Activated CD4-positive, alpha-beta T cell treated with anti-CD3 and anti-CD28 coated beads, Interleukin-2, amount 10 ng/mL, durations not matched to agents 24 days and 14 days (primary cell): Measurements from ENCODE around the gene ATP8A1. TPM values are rescaled to one million over a fixed set of nuclear protein-coding genes. Genes with fewer than 3 reads are reported as not detected.
"Not testable (repeated sequence)": the region's sequence is repeated elsewhere in the genome, so short reads cannot be mapped to it uniquely, and the experiment has no call there.

ENCODE experiments used
- DNase-seq: peaks from one replicate; pipeline ENCODE4 v3.0.0; 2022
- H3K27ac Mint-ChIP-seq: one replicate; pipeline ENCODE4 v1.8.0; 2022; ENCODE audit warnings: mild to moderate bottlenecking, mixed read lengths
- H3K27me3 Mint-ChIP-seq: one replicate; pipeline ENCODE4 v1.8.0; 2022; ENCODE audit warnings: mixed read lengths
- H3K36me3 Mint-ChIP-seq: one replicate; pipeline ENCODE4 v1.8.0; 2022; ENCODE audit warnings: low read depth, mild to moderate bottlenecking, mixed read lengths
- H3K4me1 Mint-ChIP-seq: one replicate; pipeline ENCODE4 v1.8.0; 2021; ENCODE audit warnings: mixed read lengths
- H3K4me3 Mint-ChIP-seq: one replicate; pipeline ENCODE4 v1.8.0; 2022; ENCODE audit warnings: mild to moderate bottlenecking, moderate library complexity, mixed read lengths
- H3K9me3 Mint-ChIP-seq: one replicate; pipeline ENCODE4 v1.8.0; 2021; ENCODE audit warnings: mixed read lengths
- intact Hi-C: fragments of 100-400 bp; cut with micrococcal nuclease; formaldehyde crosslinking; loops from one replicate; pipeline ENCODE4 v1.15.1; 2023
- total RNA-seq: library from RNA; stranded (reverse); gene quantifications from 2 replicates; pipeline ENCODE4 v1.2.3, GENCODE V29; 2022

The ATP8A1 gene
- total RNA-seq, 1 donor from 2014 or later: 24.3 TPM

- H3K9me3 Mint-ChIP-seq: peaks cover 6% of the 10 kb centered on the region
- no peak for DNase-seq
- peaks cover under 1% of the 10 kb centered on the region for H3K4me1 Mint-ChIP-seq
- peaks cover 24% of the 10 kb centered on the region for H3K36me3 Mint-ChIP-seq
- H3K4me3 Mint-ChIP-seq: no peak overlapping the region
- H3K27me3 Mint-ChIP-seq: no peaks in the 10 kb centered on the region
- H3K27ac Mint-ChIP-seq: no peak overlapping the region
- intact Hi-C loops: no loop called here
Observed at GRCh38 chr4:42466273-42466844, 190.5 kb downstream of the ATP8A1 start.

- intact Hi-C loops: no loop called here
- no peak for DNase-seq
- H3K9me3 Mint-ChIP-seq: peaks cover 7% of the 10 kb centered on the region
- H3K4me1 Mint-ChIP-seq: peaks cover 2% of the 10 kb centered on the region
- H3K36me3 Mint-ChIP-seq: peaks cover 29% of the 10 kb centered on the region
- H3K27ac Mint-ChIP-seq: no peak overlapping the region
- no peaks in the 10 kb centered on the region for H3K27me3 Mint-ChIP-seq
- no peak overlapping the region for H3K4me3 Mint-ChIP-seq
Observed at GRCh38 chr4:42464550-42465094, 192.3 kb downstream of the ATP8A1 start.

- DNase-seq, H3K4me3 Mint-ChIP-seq, H3K9me3 Mint-ChIP-seq, H3K4me1 Mint-ChIP-seq, H3K27ac Mint-ChIP-seq, H3K27me3 Mint-ChIP-seq, intact Hi-C loops: not testable (repeated sequence)
- H3K36me3 Mint-ChIP-seq: peaks cover 33% of the 10 kb centered on the region
Observed at GRCh38 chr4:42461216-42461615, 195.7 kb downstream of the ATP8A1 start.

GRCh38 chr4:42460043-42460442 lies 196.9 kb downstream of the ATP8A1 start:
- no peak for DNase-seq
- no peak overlapping the region for H3K27ac Mint-ChIP-seq
- H3K27me3 Mint-ChIP-seq: no peaks in the 10 kb centered on the region
- H3K36me3 Mint-ChIP-seq: peaks cover 33% of the 10 kb centered on the region
- intact Hi-C loops: no loop called here
- no peak overlapping the region for H3K4me3 Mint-ChIP-seq
- peaks cover 4% of the 10 kb centered on the region for H3K4me1 Mint-ChIP-seq
- H3K9me3 Mint-ChIP-seq: peaks cover 7% of the 10 kb centered on the region

GRCh38 chr4:42458657-42459056 lies 198.2 kb downstream of the ATP8A1 start:
- peaks cover 30% of the 10 kb centered on the region for H3K36me3 Mint-ChIP-seq
- no peak overlapping the region for H3K27ac Mint-ChIP-seq
- intact Hi-C loops: no loop called here
- peaks cover 7% of the 10 kb centered on the region for H3K9me3 Mint-ChIP-seq
- H3K27me3 Mint-ChIP-seq: no peaks in the 10 kb centered on the region
- no peak overlapping the region for H3K4me3 Mint-ChIP-seq
- H3K4me1 Mint-ChIP-seq: peaks cover 4% of the 10 kb centered on the region
- no peak for DNase-seq

- Mint-ChIP-seq H3K4me3 (no peak overlapping the region), H3K9me3 (no peaks in the 10 kb centered on the region), H3K36me3 (peaks cover 17% of the 10 kb centered on the region), H3K27me3 (no peaks in the 10 kb centered on the region), H3K27ac (no peak overlapping the region), H3K4me1 (peaks cover 2% of the 10 kb centered on the region)
- intact Hi-C loops: no loop called here
- no peak for DNase-seq
Observed at GRCh38 chr4:42454755-42455420, 202.0 kb downstream of the ATP8A1 start.

- Mint-ChIP-seq H3K4me1 (no peaks in the 10 kb centered on the region), H3K27ac (no peak overlapping the region), H3K36me3 (peaks cover 17% of the 10 kb centered on the region), H3K27me3 (no peaks in the 10 kb centered on the region), H3K4me3 (no peak overlapping the region), H3K9me3 (no peaks in the 10 kb centered on the region)
- no peak for DNase-seq
- intact Hi-C loops: no loop called here
Observed at GRCh38 chr4:42453612-42454011, 203.3 kb downstream of the ATP8A1 start.

- DNase-seq: no peak
- Mint-ChIP-seq H3K27me3 (no peaks in the 10 kb centered on the region), H3K27ac (no peak overlapping the region), H3K36me3 (peaks cover 17% of the 10 kb centered on the region), H3K4me3 (no peak overlapping the region), H3K9me3 (no peaks in the 10 kb centered on the region), H3K4me1 (no peaks in the 10 kb centered on the region)
- intact Hi-C loops: no loop called here
Observed at GRCh38 chr4:42452823-42453222, 204.1 kb downstream of the ATP8A1 start.

- Mint-ChIP-seq H3K27me3 (no peaks in the 10 kb centered on the region), H3K4me1 (no peaks in the 10 kb centered on the region), H3K4me3 (no peak overlapping the region), H3K36me3 (peaks cover 27% of the 10 kb centered on the region), H3K9me3 (no peaks in the 10 kb centered on the region), H3K27ac (no peak overlapping the region)
- intact Hi-C loops: no loop called here
- DNase-seq: peak; percentile 27
Observed at GRCh38 chr4:42446823-42447222, 210.1 kb downstream of the ATP8A1 start.

GRCh38 chr4:42445038-42445437 lies 211.9 kb downstream of the ATP8A1 start:
- Mint-ChIP-seq H3K4me3 (no peak overlapping the region), H3K4me1 (no peaks in the 10 kb centered on the region), H3K9me3 (no peaks in the 10 kb centered on the region), H3K27ac (no peak overlapping the region), H3K36me3 (peaks cover 14% of the 10 kb centered on the region), H3K27me3 (no peaks in the 10 kb centered on the region)
- peak; percentile 40 for DNase-seq
- intact Hi-C loops: no loop called here

GRCh38 chr4:42442601-42443000 lies 214.3 kb downstream of the ATP8A1 start:
- Mint-ChIP-seq H3K4me3 (no peak overlapping the region), H3K9me3 (no peaks in the 10 kb centered on the region), H3K27me3 (no peaks in the 10 kb centered on the region), H3K36me3 (peaks cover 10% of the 10 kb centered on the region), H3K4me1 (no peaks in the 10 kb centered on the region), H3K27ac (no peak overlapping the region)
- peak; percentile 12 for DNase-seq
- intact Hi-C loops: no loop called here

- intact Hi-C loops: no loop called here
- peaks cover 17% of the 10 kb centered on the region for H3K36me3 Mint-ChIP-seq
- H3K4me3 Mint-ChIP-seq: no peak overlapping the region
- DNase-seq: no peak
- H3K4me1 Mint-ChIP-seq: no peaks in the 10 kb centered on the region
- no peaks in the 10 kb centered on the region for H3K27me3 Mint-ChIP-seq
- no peak overlapping the region for H3K27ac Mint-ChIP-seq
- H3K9me3 Mint-ChIP-seq: no peaks in the 10 kb centered on the region
Observed at GRCh38 chr4:42440083-42440482, 216.8 kb downstream of the ATP8A1 start.

GRCh38 chr4:42436928-42437565 lies 219.9 kb downstream of the ATP8A1 start:
- H3K4me1 Mint-ChIP-seq: no peaks in the 10 kb centered on the region
- H3K36me3 Mint-ChIP-seq: peaks cover 11% of the 10 kb centered on the region
- H3K4me3 Mint-ChIP-seq: no peak overlapping the region
- H3K27ac Mint-ChIP-seq: no peak overlapping the region
- intact Hi-C loops: no loop called here
- DNase-seq: peak; percentile 1
- no peaks in the 10 kb centered on the region for H3K9me3 Mint-ChIP-seq
- H3K27me3 Mint-ChIP-seq: no peaks in the 10 kb centered on the region

- DNase-seq: no peak
- Mint-ChIP-seq H3K27ac (no peak overlapping the region), H3K27me3 (no peaks in the 10 kb centered on the region), H3K4me1 (no peaks in the 10 kb centered on the region), H3K9me3 (no peaks in the 10 kb centered on the region), H3K4me3 (no peak overlapping the region), H3K36me3 (peaks cover 5% of the 10 kb centered on the region)
- intact Hi-C loops: no loop called here
Observed at GRCh38 chr4:42428036-42428435, 228.9 kb downstream of the ATP8A1 start.
